Nasal cavity respiratory epithelium epithelial cell of viscerocranial mucosa (primary cell): ENCODE measurements around the gene REEP3. TPM values are rescaled to one million over a fixed set of nuclear protein-coding genes. Genes with fewer than 3 reads are reported as not detected.

ENCODE experiments used
- total RNA-seq: library from RNA; depleted of rRNA; stranded (reverse); fragments of >200 nt; gene quantifications from 2 replicates; pipeline ENCODE4 v1.2.3, GENCODE V29; 2014

Gene REEP3
- 43.7 and 78.9 TPM in 2 replicates for total RNA-seq

GRCh38 chr10:63520500-63521415, at the start of gene REEP3:
TSS of gene REEP3 (plus strand) at chr10:63521401. CDS start at chr10:63521546, 145 bp downstream.

Other genes with a start within 250 kb of the REEP3 start
- gene JMJD1C, start 55.4 kb upstream of the REEP3 start, total RNA-seq, result 120 and 127 TPM in 2 replicates